HepG2 (cell line): ENCODE results near the gene DDRGK1. TPM values are rescaled to one million over a fixed set of nuclear protein-coding genes. Genes with fewer than 3 reads are reported as not detected.
A peak's percentile ranks its signal among the peaks of the same experiment; 100 is the strongest.

Source experiments
- AGO2 ChIP-seq: fragments of 200-400 bp; formaldehyde crosslinking; optimal IDR thresholded peaks from 2 replicates; pipeline ENCODE3; 2017; ENCODE audit warnings: mild to moderate bottlenecking, low read depth, low read length, moderate library complexity
- HNRNPLL ChIP-seq: fragments of 200-400 bp; formaldehyde crosslinking; IDR thresholded peaks from 2 replicates; pipeline ENCODE4 v1.6.1; 2017; ENCODE audit warnings: mild to moderate bottlenecking, low read depth, low read length; ENCODE audit not compliant: poor library complexity, severe bottlenecking
- HOXA9 ChIP-seq: sonication (generic); formaldehyde crosslinking; IDR thresholded peaks from 2 replicates; pipeline ENCODE4 v1.8.1; 2022; ENCODE audit warnings: missing genetic modification reagents, mild to moderate bottlenecking, moderate library complexity, borderline replicate concordance
- IKZF1 ChIP-seq: fragments of 450-650 bp; IDR thresholded peaks from 2 replicates; pipeline ENCODE4 v1.7.1; 2016
- KDM5A ChIP-seq: fragments of 200-600 bp; sonication (generic); IDR thresholded peaks from 2 replicates; pipeline ENCODE4 v1.7.0; 2018; ENCODE audit warnings: antibody characterized with exemption, mild to moderate bottlenecking, low read length, borderline replicate concordance
- RXRA ChIP-seq: sonication (generic); formaldehyde crosslinking; IDR thresholded peaks from 2 replicates; pipeline ENCODE4 v1.5.1; 2020; ENCODE audit warnings: missing genetic modification reagents
- STAT5B ChIP-seq: sonication (generic); formaldehyde crosslinking; IDR thresholded peaks from 2 replicates; pipeline ENCODE4 v1.4.0; 2020; ENCODE audit warnings: missing genetic modification reagents
- THAP9 ChIP-seq: sonication (generic); formaldehyde crosslinking; IDR thresholded peaks from 2 replicates; pipeline ENCODE4; 2020; ENCODE audit warnings: missing genetic modification reagents, mild to moderate bottlenecking, borderline replicate concordance
- ZNF407 ChIP-seq: sonication (generic); formaldehyde crosslinking; IDR thresholded peaks from one replicate; pipeline ENCODE4 v1.5.1; 2020; ENCODE audit warnings: mild to moderate bottlenecking, missing genetic modification reagents; ENCODE audit errors: not compliant biosample characterization
- ZNF451 ChIP-seq: sonication (generic); formaldehyde crosslinking; IDR thresholded peaks from 2 replicates; pipeline ENCODE4 v1.5.0; 2020; ENCODE audit warnings: mild to moderate bottlenecking, missing genetic modification reagents
- ZNF576 ChIP-seq: sonication (generic); formaldehyde crosslinking; IDR thresholded peaks from 2 replicates; pipeline ENCODE4 v1.4.0; 2020; ENCODE audit warnings: mild to moderate bottlenecking, missing genetic modification reagents
- ZNF598 ChIP-seq: sonication (generic); formaldehyde crosslinking; IDR thresholded peaks from 2 replicates; pipeline ENCODE4 v1.5.1; 2020; ENCODE audit warnings: mild to moderate bottlenecking, missing genetic modification reagents, borderline replicate concordance
- ZNF639 ChIP-seq: conservative IDR thresholded peaks from 2 replicates; pipeline ENCODE4 v1.6.1; 2018; ENCODE audit warnings: missing genetic modification reagents
- ZNF772 ChIP-seq: sonication (generic); formaldehyde crosslinking; IDR thresholded peaks from 2 replicates; pipeline ENCODE4 v1.5.0; 2020; ENCODE audit warnings: mild to moderate bottlenecking, missing genetic modification reagents
- polyA plus RNA-seq, 8 experiments: library from polyadenylated mRNA; depleted of rRNA in 3 of 8; stranded (reverse) in 7 of 8; unstranded in 1 of 8; fragments of >200 nt; fragmentation: Illumina TruSeq in 4 of 8; extraction: Trizol in 4 of 8; gene quantifications; 2 replicates each; pipeline versions ENCODE4 v1.2.1 to v1.2.3, GENCODE V29; 2011 to 2016; ENCODE audit warnings: low read depth in 4 of 8, missing spikeins in 1 of 8, mixed read lengths in 1 of 8; ENCODE audit not compliant: insufficient read depth in 1 of 8
- total RNA-seq, 5 experiments: library from RNA; depleted of rRNA; stranded (reverse); fragments of >200 nt; fragmentation: Illumina TruSeq; extraction: Trizol; gene quantifications; 2 replicates each; pipeline ENCODE4 v1.2.3, GENCODE V29; 2016; ENCODE audit warnings: low read depth in 1 of 5

DDRGK1 gene
- total and polyA plus RNA-seq, 2 of the 13 experiments (the other 11 are each of a cell fraction or from before 2014, with no cell fraction given) = 96.7 to 149 TPM

- TF ChIP-seq THAP9 (CRISPR knock-in tag) = 0 out of 2 replicates have a peak, but pooled peaks have one; percentile 20
- TF ChIP-seq HOXA9 (CRISPR knock-in tag) = 0 out of 2 replicates have a peak, but pooled peaks have one; percentile 7
- no peak for TF ChIP-seq ZNF772
- no peak for TF ChIP-seq KDM5A
- peak; percentile 15; the same call in 1 of the 2 replicates for TF ChIP-seq RXRA (CRISPR knock-in tag)
- peak; percentile 44 for TF ChIP-seq ZNF407 (CRISPR knock-in tag)
- TF ChIP-seq STAT5B (CRISPR knock-in tag) = no peak
- no peak for TF ChIP-seq IKZF1
- TF ChIP-seq ZNF639 (CRISPR knock-in tag) = 0 out of 2 replicates have a peak, but pooled peaks have one; percentile 1
- TF ChIP-seq HNRNPLL = peak; percentile 34
- peak; percentile 8 for TF ChIP-seq AGO2
- no peak for TF ChIP-seq ZNF451 (CRISPR knock-in tag)
- TF ChIP-seq ZNF576 = peak; percentile 63; the same call in 1 of the 2 replicates
- TF ChIP-seq ZNF598 (CRISPR knock-in tag) = peak; percentile 83; the same call in 1 of the 2 replicates
These were observed 35.6 kb upstream of the DDRGK1 start (continued) for GRCh38 chr20:3239867-3240775.
